ENCODE data around the gene TAF4. TPM values are rescaled to one million over a fixed set of nuclear protein-coding genes. Genes with fewer than 3 reads are reported as not detected.
"Not testable (repeated sequence)": the region's sequence is repeated elsewhere in the genome, so short reads cannot be mapped to it uniquely, and the experiment has no call there.

The TAF4 gene
- total RNA-seq, 2 donors from 2014 or later: 10.4 to 11.0 TPM

- H3K27me3 ChIP-seq (replicated peaks; ENCODE audit: insufficient read depth): no peaks in the 10 kb centered on the region
- no peak for TF ChIP-seq CTCF (IDR thresholded peaks at IDR 0.05)
- H3K9me3 ChIP-seq: peaks cover 11% of the 10 kb centered on the region
- no peak overlapping the region for H3K4me3 ChIP-seq
- H3K27ac ChIP-seq: no peak overlapping the region
- DNase-seq (ENCODE audit: low spot score) (no peak), ATAC-seq (ENCODE audit: insufficient number of reproducible peaks, low FRiP score, low read depth) (no peak)
- H3K36me3 ChIP-seq: no peaks in the 10 kb centered on the region
- H3K4me1 ChIP-seq (ENCODE audit: control insufficient read depth in 1 of 2, low read depth in 2 of 2): no peaks in the 10 kb centered on the region
Measured at GRCh38 chr20:62080249-62080990, 14.7 kb upstream of the TAF4 start.

GRCh38 chr20:62079166-62079565 lies 13.5 kb upstream of the TAF4 start:
- DNase-seq (ENCODE audit: low spot score): no peak
- Histone ChIP-seq H3K4me1 (ENCODE audit: control insufficient read depth in 1 of 2, low read depth in 2 of 2) (no peaks in the 10 kb centered on the region), H3K27me3 (replicated peaks; ENCODE audit: insufficient read depth) (no peaks in the 10 kb centered on the region), H3K4me3 (no peak overlapping the region), H3K36me3 (no peaks in the 10 kb centered on the region), H3K27ac (no peak overlapping the region), H3K9me3 (peaks cover 14% of the 10 kb centered on the region)
- ATAC-seq (ENCODE audit: insufficient number of reproducible peaks, low FRiP score, low read depth): no peak
- no peak for TF ChIP-seq CTCF (IDR thresholded peaks at IDR 0.05)

- ATAC-seq (ENCODE audit: insufficient number of reproducible peaks, low FRiP score, low read depth) (no peak), DNase-seq (ENCODE audit: low spot score) (no peak)
- Histone ChIP-seq H3K9me3 (peaks cover 14% of the 10 kb centered on the region), H3K27ac (no peak overlapping the region), H3K4me3 (no peak overlapping the region), H3K27me3 (replicated peaks; ENCODE audit: insufficient read depth) (no peaks in the 10 kb centered on the region), H3K4me1 (ENCODE audit: control insufficient read depth in 1 of 2, low read depth in 2 of 2) (no peaks in the 10 kb centered on the region), H3K36me3 (no peaks in the 10 kb centered on the region)
- no peak for TF ChIP-seq CTCF (IDR thresholded peaks at IDR 0.05)
Measured at GRCh38 chr20:62073323-62073722, 7.6 kb upstream of the TAF4 start.

GRCh38 chr20:62071669-62072430 lies 6.2 kb upstream of the TAF4 start:
- H3K27me3 ChIP-seq (replicated peaks; ENCODE audit: insufficient read depth); H3K4me1 ChIP-seq (ENCODE audit: control insufficient read depth in 1 of 2, low read depth in 2 of 2); ATAC-seq (ENCODE audit: insufficient number of reproducible peaks, low FRiP score, low read depth); DNase-seq (ENCODE audit: low spot score); H3K27ac ChIP-seq; H3K36me3 ChIP-seq; H3K4me3 ChIP-seq: not testable (repeated sequence)
- H3K9me3 ChIP-seq: peaks cover 14% of the 10 kb centered on the region

GRCh38 chr20:62069741-62070216 lies 4.1 kb upstream of the TAF4 start:
- peaks cover 6 to 11% of the 10 kb centered on the region in 2 donors for H3K4me1 ChIP-seq (ENCODE audit: control insufficient read depth in 1 of 2, low read depth in 2 of 2)
- TF ChIP-seq CTCF (IDR thresholded peaks at IDR 0.05): no peak
- ATAC-seq (ENCODE audit: insufficient number of reproducible peaks, low FRiP score, low read depth): no peak
- H3K36me3 ChIP-seq: no peaks in the 10 kb centered on the region
- H3K4me3 ChIP-seq: no peak overlapping the region
- no peaks in the 10 kb centered on the region for H3K9me3 ChIP-seq
- DNase-seq (ENCODE audit: low spot score): no peak
- H3K27ac ChIP-seq: no peak overlapping the region
- H3K27me3 ChIP-seq (replicated peaks; ENCODE audit: insufficient read depth): no peaks in the 10 kb centered on the region
